Lower lobe of right lung (tissue), 2 donors: ENCODE data around the gene TNIP2. TPM values are rescaled to one million over a fixed set of nuclear protein-coding genes. Genes with fewer than 3 reads are reported as not detected.

Source experiments
- ATAC-seq, 2 donors: fragments of 200-7000 bp; cut with Tn5 transposase; one replicate each; pipeline ENCODE4 v1.9.1; 2020 to 2022; ENCODE audit warnings: mild to moderate bottlenecking in 2 of 2, moderate library complexity in 2 of 2
- DNase-seq: peaks from one replicate; pipeline ENCODE4 v3.0.0-alpha.2; 2020
- H3K27ac ChIP-seq: fragments of 200-600 bp; one replicate; pipeline ENCODE4 v1.8.0; 2022
- H3K27me3 ChIP-seq: fragments of 200-600 bp; one replicate; pipeline ENCODE4 v1.8.0; 2022; ENCODE audit warnings: low read depth
- H3K36me3 ChIP-seq: fragments of 200-600 bp; one replicate; pipeline ENCODE4 v1.8.0; 2022; ENCODE audit warnings: mild to moderate bottlenecking
- H3K4me1 ChIP-seq: fragments of 200-600 bp; one replicate; pipeline ENCODE4 v1.8.0; 2022
- H3K4me3 ChIP-seq: fragments of 200-600 bp; one replicate; pipeline ENCODE4 v1.8.0; 2022; ENCODE audit warnings: mild to moderate bottlenecking
- H3K9me3 ChIP-seq: fragments of 200-600 bp; one replicate; pipeline ENCODE4 v1.8.0; 2022
- CTCF ChIP-seq: fragments of 200-600 bp; IDR thresholded peaks from one replicate; pipeline ENCODE4 v1.8.0; 2022; ENCODE audit warnings: antibody characterized with exemption, mild to moderate bottlenecking
- intact Hi-C: fragments of 100-400 bp; cut with DNase I; formaldehyde crosslinking; loops from one replicate; pipeline ENCODE4 v1.11.0; 2022
- total RNA-seq: library from RNA; stranded (reverse); fragmentation: NEBNext Ultra II Directional; extraction: Animal tissue kit (Norgen Biotek cat#: 25700); gene quantifications from one replicate; pipeline ENCODE4 v1.2.1, GENCODE V29; 2021
- donor health status: DM: no; HTN: yes; CAD: no; lungs with severe emphysema.

TNIP2 gene
- total RNA-seq, 1 donor from 2014 or later: 36.7 TPM

DNA sequence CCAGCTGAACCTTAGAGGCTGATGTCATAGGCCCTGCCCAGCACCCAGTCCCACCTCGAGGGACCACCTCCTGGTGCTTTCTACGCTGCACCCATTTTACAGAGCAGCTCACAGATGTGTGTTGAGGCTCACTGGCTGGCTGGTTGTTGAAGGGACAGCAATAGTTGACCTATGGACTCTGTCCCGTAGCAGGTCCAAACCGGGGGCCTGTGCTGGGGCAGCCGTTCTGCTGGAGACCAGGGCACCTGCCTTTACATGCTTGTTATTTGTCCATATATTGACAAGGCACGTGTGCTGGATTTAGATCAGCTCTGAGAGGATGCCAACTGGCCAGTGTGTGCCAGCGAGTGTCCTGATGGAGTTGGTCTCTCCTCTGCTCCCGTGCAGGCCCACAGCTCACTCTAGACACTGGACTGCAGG lies 58.1 kb downstream of the TNIP2 start:
- Histone ChIP-seq H3K4me1 (no peaks in the 10 kb centered on the region), H3K27me3 (no peaks in the 10 kb centered on the region), H3K4me3 (no peak overlapping the region), H3K36me3 (peaks cover 99% of the 10 kb centered on the region), H3K27ac (no peak overlapping the region), H3K9me3 (no peaks in the 10 kb centered on the region)
- ATAC-seq (no peak), DNase-seq (no peak)
- intact Hi-C loops: no loop called here
- TF ChIP-seq CTCF: no peak

DNA sequence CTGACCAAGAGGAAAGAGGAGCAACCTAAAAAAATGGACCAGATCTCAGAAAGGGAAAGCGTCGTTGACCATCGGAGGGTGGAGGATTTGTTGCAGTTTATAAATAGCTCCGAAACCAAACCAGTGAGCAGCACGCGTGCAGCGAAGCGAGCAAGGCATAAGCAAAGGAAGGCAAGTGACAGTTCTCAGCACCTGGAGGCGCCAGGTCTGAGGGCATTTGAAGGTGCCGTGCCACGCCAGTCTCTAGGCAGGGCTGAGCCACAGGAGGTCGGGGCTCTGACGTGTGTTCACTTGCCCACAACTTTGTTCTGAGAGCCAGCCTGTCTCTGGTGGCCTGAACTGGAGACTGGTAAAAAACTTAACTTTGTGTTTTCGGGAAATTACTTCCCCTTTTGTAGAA lies 59.7 kb downstream of the TNIP2 start:
- no peaks in the 10 kb centered on the region for H3K27me3 ChIP-seq
- intact Hi-C loops: no loop called here
- H3K27ac ChIP-seq: no peak overlapping the region
- peaks cover 99% of the 10 kb centered on the region for H3K36me3 ChIP-seq
- H3K4me1 ChIP-seq: no peaks in the 10 kb centered on the region
- DNase-seq (no peak), ATAC-seq (peak in 1 of 2 donors; percentile 40)
- no peaks in the 10 kb centered on the region for H3K9me3 ChIP-seq
- H3K4me3 ChIP-seq: no peak overlapping the region
- no peak for TF ChIP-seq CTCF

- peaks cover 99% of the 10 kb centered on the region for H3K36me3 ChIP-seq
- no peak for DNase-seq
- ATAC-seq: no peak
These were observed 60.6 kb downstream of the TNIP2 start for GRCh38 chr4:2695346-2696060.

GRCh38 chr4:2694691-2695090 lies 61.4 kb downstream of the TNIP2 start:
- Histone ChIP-seq H3K27ac (no peak overlapping the region), H3K9me3 (no peaks in the 10 kb centered on the region), H3K4me1 (peaks cover 4% of the 10 kb centered on the region), H3K36me3 (peaks cover 99% of the 10 kb centered on the region), H3K27me3 (no peaks in the 10 kb centered on the region), H3K4me3 (no peak overlapping the region)
- no peak for DNase-seq
- ATAC-seq: no peak
- intact Hi-C loops: no loop called here
- TF ChIP-seq CTCF: no peak

More at GRCh38 chr4:2695346-2696060, 60.6 kb downstream of the TNIP2 start:
- no peak for TF ChIP-seq CTCF
- Histone ChIP-seq H3K27ac (no peak overlapping the region), H3K27me3 (no peaks in the 10 kb centered on the region), H3K9me3 (no peaks in the 10 kb centered on the region), H3K4me3 (no peak overlapping the region), H3K4me1 (no peaks in the 10 kb centered on the region)
- intact Hi-C loops: no loop called here

- intact Hi-C loops: no loop called here
- H3K27ac ChIP-seq: no peak overlapping the region
- no peaks in the 10 kb centered on the region for H3K9me3 ChIP-seq
- DNase-seq (no peak), ATAC-seq (no peak)
- H3K36me3 ChIP-seq: peaks cover 100% of the 10 kb centered on the region
- H3K4me1 ChIP-seq: peaks cover 4% of the 10 kb centered on the region
- H3K27me3 ChIP-seq: no peaks in the 10 kb centered on the region
- TF ChIP-seq CTCF: no peak
- H3K4me3 ChIP-seq: no peak overlapping the region
These were observed 64.1 kb downstream of the TNIP2 start for GRCh38 chr4:2691952-2692435.

Other genes with a start within 250 kb of the TNIP2 start
- gene FAM193A, start 219.7 kb downstream of the TNIP2 start, total RNA-seq: 26.1 TPM
- 102 TPM for gene SH3BP2, start 36.7 kb upstream of the TNIP2 start, total RNA-seq
- gene ADD1, start 87.5 kb upstream of the TNIP2 start, total RNA-seq: 279 TPM
- gene NOP14, start 207.1 kb upstream of the TNIP2 start, total RNA-seq: 20.7 TPM
- 7.1 TPM for gene GRK4, start 207.2 kb upstream of the TNIP2 start, total RNA-seq